Lower leg skin (tissue), 3 donors: Measurements from ENCODE around the gene TSSK1B.

Experiments used
- POLR2A ChIP-seq, 2 donors: fragments of 450-650 bp; IDR thresholded peaks; one replicate each; pipeline ENCODE4 v1.6.1; 2016 to 2017; ENCODE audit warnings: antibody characterized with exemption in 2 of 2, mild to moderate bottlenecking in 1 of 2, moderate library complexity in 1 of 2
- TF ChIP-seq, protein P1 (sequence below), 3 donors: fragments of 450-650 bp; IDR thresholded peaks; one replicate each; pipeline ENCODE4 v1.5.1; 2016; ENCODE audit warnings: antibody characterized with exemption in 3 of 3, mild to moderate bottlenecking in 3 of 3, moderate library complexity in 2 of 3

DNA sequence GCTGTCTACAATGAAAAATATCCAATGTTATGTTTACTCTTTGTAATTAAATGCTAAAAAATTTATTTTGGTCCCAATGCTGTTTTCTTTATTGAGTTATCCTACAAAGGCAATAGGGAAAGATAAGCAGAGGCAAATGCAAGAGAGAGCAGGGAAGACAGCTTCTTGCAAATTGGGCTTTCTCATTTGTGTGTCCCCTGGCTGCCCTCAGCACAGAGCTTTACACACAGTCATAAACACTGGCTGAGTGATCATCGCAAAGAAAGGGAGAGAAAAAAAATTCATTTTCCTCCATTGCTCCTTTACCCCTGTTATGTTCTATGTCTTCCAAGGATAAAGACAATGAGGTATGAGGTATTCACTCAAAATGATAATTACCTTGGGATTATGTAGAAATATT lies 2.3 kb upstream of the TSSK1B start:
- TF ChIP-seq, protein P1, sequence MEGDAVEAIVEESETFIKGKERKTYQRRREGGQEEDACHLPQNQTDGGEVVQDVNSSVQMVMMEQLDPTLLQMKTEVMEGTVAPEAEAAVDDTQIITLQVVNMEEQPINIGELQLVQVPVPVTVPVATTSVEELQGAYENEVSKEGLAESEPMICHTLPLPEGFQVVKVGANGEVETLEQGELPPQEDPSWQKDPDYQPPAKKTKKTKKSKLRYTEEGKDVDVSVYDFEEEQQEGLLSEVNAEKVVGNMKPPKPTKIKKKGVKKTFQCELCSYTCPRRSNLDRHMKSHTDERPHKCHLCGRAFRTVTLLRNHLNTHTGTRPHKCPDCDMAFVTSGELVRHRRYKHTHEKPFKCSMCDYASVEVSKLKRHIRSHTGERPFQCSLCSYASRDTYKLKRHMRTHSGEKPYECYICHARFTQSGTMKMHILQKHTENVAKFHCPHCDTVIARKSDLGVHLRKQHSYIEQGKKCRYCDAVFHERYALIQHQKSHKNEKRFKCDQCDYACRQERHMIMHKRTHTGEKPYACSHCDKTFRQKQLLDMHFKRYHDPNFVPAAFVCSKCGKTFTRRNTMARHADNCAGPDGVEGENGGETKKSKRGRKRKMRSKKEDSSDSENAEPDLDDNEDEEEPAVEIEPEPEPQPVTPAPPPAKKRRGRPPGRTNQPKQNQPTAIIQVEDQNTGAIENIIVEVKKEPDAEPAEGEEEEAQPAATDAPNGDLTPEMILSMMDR (IDR thresholded peaks at IDR 0.05) = no peak
- TF ChIP-seq POLR2A (IDR thresholded peaks at IDR 0.05) = no peak
